Epidermal melanocyte (primary cell): ENCODE measurements around the gene YEATS4.

Experiments
- DNase-seq: peaks from one replicate; pipeline ENCODE4 v3.0.0; 2011; ENCODE audit warnings: low spot score; ENCODE audit not compliant: insufficient read length

YEATS4 gene

GRCh38 chr12:69389831-69390230 lies 30.3 kb downstream of the YEATS4 start:
- no peak for DNase-seq

- DNase-seq = no peak
These were observed 32.8 kb downstream of the YEATS4 start for GRCh38 chr12:69392179-69392928.

- DNase-seq = no peak
These were observed 36.5 kb downstream of the YEATS4 start for GRCh38 chr12:69396041-69396440.

GRCh38 chr12:69396963-69397362 lies 37.4 kb downstream of the YEATS4 start:
- DNase-seq = no peak

GRCh38 chr12:69397978-69398377 lies 38.4 kb downstream of the YEATS4 start:
- DNase-seq = no peak

- no peak for DNase-seq
These were observed 42.4 kb downstream of the YEATS4 start for GRCh38 chr12:69401940-69402339.

- DNase-seq = no peak
These were observed 45.5 kb downstream of the YEATS4 start for GRCh38 chr12:69404851-69405565.

GRCh38 chr12:69405566-69405865 lies 46.0 kb downstream of the YEATS4 start:
- peak; percentile 27 for DNase-seq

- DNase-seq = no peak
These were observed 46.7 kb downstream of the YEATS4 start for GRCh38 chr12:69406217-69406616.

GRCh38 chr12:69410571-69410970 lies 51.0 kb downstream of the YEATS4 start:
- no peak for DNase-seq

- DNase-seq = no peak
These were observed 53.1 kb downstream of the YEATS4 start for GRCh38 chr12:69412655-69413054.

- peak; percentile 77 for DNase-seq
These were observed 56.1 kb downstream of the YEATS4 start for GRCh38 chr12:69415471-69416275.

- no peak for DNase-seq
These were observed 57.7 kb downstream of the YEATS4 start for GRCh38 chr12:69417231-69417630.

GRCh38 chr12:69417741-69418167 lies 58.2 kb downstream of the YEATS4 start:
- no peak for DNase-seq

GRCh38 chr12:69419701-69420100 lies 60.2 kb downstream of the YEATS4 start:
- no peak for DNase-seq

GRCh38 chr12:69421548-69421947 lies 62.0 kb downstream of the YEATS4 start:
- no peak for DNase-seq

- DNase-seq = no peak
These were observed 63.7 kb downstream of the YEATS4 start for GRCh38 chr12:69423037-69423905.

GRCh38 chr12:69425417-69425816 lies 65.9 kb downstream of the YEATS4 start:
- no peak for DNase-seq

GRCh38 chr12:69428351-69429073 lies 69.0 kb downstream of the YEATS4 start:
- DNase-seq = no peak

GRCh38 chr12:69430942-69431590 lies 71.5 kb downstream of the YEATS4 start:
- DNase-seq = no peak
